ENCODE results near the gene FCHO1.

DNA sequence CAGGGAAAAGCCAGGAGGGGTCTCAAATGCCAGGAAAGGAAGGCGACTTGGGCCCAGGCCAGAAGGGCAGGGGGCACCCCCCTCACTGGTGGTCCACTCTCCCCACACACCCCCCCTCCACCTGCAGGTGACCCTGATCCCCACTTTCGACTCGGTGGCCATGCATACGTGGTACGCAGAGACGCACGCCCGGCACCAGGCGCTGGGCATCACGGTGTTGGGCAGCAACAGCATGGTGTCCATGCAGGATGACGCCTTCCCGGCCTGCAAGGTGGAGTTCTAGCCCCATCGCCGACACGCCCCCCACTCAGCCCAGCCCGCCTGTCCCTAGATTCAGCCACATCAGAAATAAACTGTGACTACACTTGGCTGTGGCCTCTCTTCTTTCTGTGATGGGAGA is 17.1 kb upstream of the FCHO1 start:
- TF ChIP-seq, protein P1, sequence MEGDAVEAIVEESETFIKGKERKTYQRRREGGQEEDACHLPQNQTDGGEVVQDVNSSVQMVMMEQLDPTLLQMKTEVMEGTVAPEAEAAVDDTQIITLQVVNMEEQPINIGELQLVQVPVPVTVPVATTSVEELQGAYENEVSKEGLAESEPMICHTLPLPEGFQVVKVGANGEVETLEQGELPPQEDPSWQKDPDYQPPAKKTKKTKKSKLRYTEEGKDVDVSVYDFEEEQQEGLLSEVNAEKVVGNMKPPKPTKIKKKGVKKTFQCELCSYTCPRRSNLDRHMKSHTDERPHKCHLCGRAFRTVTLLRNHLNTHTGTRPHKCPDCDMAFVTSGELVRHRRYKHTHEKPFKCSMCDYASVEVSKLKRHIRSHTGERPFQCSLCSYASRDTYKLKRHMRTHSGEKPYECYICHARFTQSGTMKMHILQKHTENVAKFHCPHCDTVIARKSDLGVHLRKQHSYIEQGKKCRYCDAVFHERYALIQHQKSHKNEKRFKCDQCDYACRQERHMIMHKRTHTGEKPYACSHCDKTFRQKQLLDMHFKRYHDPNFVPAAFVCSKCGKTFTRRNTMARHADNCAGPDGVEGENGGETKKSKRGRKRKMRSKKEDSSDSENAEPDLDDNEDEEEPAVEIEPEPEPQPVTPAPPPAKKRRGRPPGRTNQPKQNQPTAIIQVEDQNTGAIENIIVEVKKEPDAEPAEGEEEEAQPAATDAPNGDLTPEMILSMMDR (IDR thresholded peaks at IDR 0.05): no peak
- TF ChIP-seq POLR2AphosphoS5 (IDR thresholded peaks at IDR 0.05): no peak
